Spleen (tissue), 11 donors: ENCODE results near the gene SLC5A9. TPM values are rescaled to one million over a fixed set of nuclear protein-coding genes. Genes with fewer than 3 reads are reported as not detected.

ENCODE experiments used
- DNase-seq: peaks from one replicate; pipeline ENCODE4 v3.0.0-alpha.2; 2020
- H3K27ac ChIP-seq, 8 donors: fragments of 200-600 bp; sonication (generic) in 7 of 8; 1 replicate in 4 of 8; 2 replicates in 4 of 8; pipeline versions ENCODE4 v1.5.0 to v1.8.0; 2016 to 2021; ENCODE audit warnings: inconsistent platforms in 4 of 8, mild to moderate bottlenecking in 4 of 8, moderate library complexity in 1 of 8
- H3K27me3 ChIP-seq, 7 donors: fragments of 200-600 bp; sonication (generic) in 6 of 7; replicated peaks in 1 of 7; 1 replicate in 4 of 7; 2 replicates in 3 of 7; pipeline versions ENCODE4 v1.5.0 to v1.8.0; 2016 to 2021; ENCODE audit warnings: inconsistent platforms in 3 of 7, mild to moderate bottlenecking in 1 of 7
- H3K36me3 ChIP-seq, 6 donors: fragments of 200-600 bp; sonication (generic) in 5 of 6; 1 replicate in 4 of 6; 2 replicates in 2 of 6; pipeline versions ENCODE4 v1.5.0 to v1.8.0; 2016 to 2021; ENCODE audit warnings: inconsistent platforms in 2 of 6
- H3K4me1 ChIP-seq, 6 donors: fragments of 200-600 bp; sonication (generic) in 5 of 6; 1 replicate in 3 of 6; 2 replicates in 3 of 6; pipeline versions ENCODE4 v1.5.0 to v1.8.0; 2016 to 2021; ENCODE audit warnings: inconsistent platforms in 3 of 6
- H3K4me3 ChIP-seq, 8 donors: fragments of 200-600 bp; sonication (generic) in 7 of 8; 1 replicate in 4 of 8; 2 replicates in 4 of 8; pipeline versions ENCODE4 v1.5.0 to v1.8.0; 2016 to 2021; ENCODE audit warnings: inconsistent platforms in 4 of 8, mild to moderate bottlenecking in 4 of 8, moderate library complexity in 2 of 8
- H3K9me3 ChIP-seq, 8 donors: fragments of 200-600 bp; sonication (generic) in 7 of 8; 1 replicate in 4 of 8; 2 replicates in 4 of 8; pipeline versions ENCODE4 v1.5.0 to v1.8.0; 2016 to 2021; ENCODE audit warnings: inconsistent platforms in 4 of 8
- POLR2A ChIP-seq, 3 donors: fragments of 450-650 bp; IDR thresholded peaks; one replicate each; pipeline ENCODE4 v1.5.1; 2017; ENCODE audit warnings: antibody characterized with exemption in 3 of 3, mild to moderate bottlenecking in 1 of 3
- POLR2AphosphoS5 ChIP-seq, 3 donors: sonication (generic); formaldehyde crosslinking; IDR thresholded peaks; one replicate each; pipeline ENCODE4 v1.5.1; 2017; ENCODE audit warnings: antibody characterized with exemption in 3 of 3
- WGBS, 5 donors: extraction: QIAGEN DNeasy Blood & Tissue Kit in 3 of 5; methylation state at CpG; one replicate each; pipeline versions ENCODE4 v1.1.5 to v1.1.7; 2013 to 2018; 5-methylcytosine and 5-hydroxymethylcytosine counted together
- intact Hi-C: fragments of 100-400 bp; cut with DNase I; formaldehyde crosslinking; loops from one replicate; pipeline ENCODE4 v1.15.0; 2023; ENCODE audit warnings: low total_unique reads
- polyA plus RNA-seq, 3 donors: library from polyadenylated mRNA; stranded (reverse); fragments of 200-250 nt; gene quantifications; one replicate each; pipeline ENCODE4 v1.2.1, GENCODE V29; 2013
- total RNA-seq, 7 donors: library from RNA; depleted of rRNA in 3 of 7; stranded (reverse); fragments of >200 nt in 3 of 7; fragmentation: NEBNext Ultra II Directional in 4 of 7; extraction: Animal tissue kit (Norgen Biotek cat#: 25700) in 4 of 7; gene quantifications; one replicate each; pipeline versions ENCODE4 v1.1.0 to v1.2.1, GENCODE V29; 2016 to 2021
- TF ChIP-seq, protein P1 (sequence below), 11 experiments: fragments of 200-600 bp in 7 of 11; fragments of 450-650 bp in 4 of 11; sonication (generic) in 4 of 11; IDR thresholded peaks in 8 of 11; conservative IDR thresholded peaks in 3 of 11; 1 replicate in 7 of 11; 2 replicates in 4 of 11; pipeline versions ENCODE4 v1.4.0 to v1.8.0; 2016 to 2021; ENCODE audit warnings: antibody characterized with exemption in 11 of 11, inconsistent platforms in 4 of 11, mild to moderate bottlenecking in 1 of 11
- donor health status: healthy with polysubstance abuse.
- donor health status: DM: no; HTN: no; CAD: no; lungs with moderate emphysema.
- donor health status: DM: no; HTN: no; CAD: no.
- donor health status: Bipolar disorder and iron deficiency.
- donor health status: healthy.
- donor health status: DM: no; HTN: no; CAD: no.
- donor health status: DM: yes; HTN: yes; CAD: no.

SLC5A9 gene
- total and polyA plus RNA-seq, 10 donors: 0.51 to 2.1 (median 0.90) TPM

DNA sequence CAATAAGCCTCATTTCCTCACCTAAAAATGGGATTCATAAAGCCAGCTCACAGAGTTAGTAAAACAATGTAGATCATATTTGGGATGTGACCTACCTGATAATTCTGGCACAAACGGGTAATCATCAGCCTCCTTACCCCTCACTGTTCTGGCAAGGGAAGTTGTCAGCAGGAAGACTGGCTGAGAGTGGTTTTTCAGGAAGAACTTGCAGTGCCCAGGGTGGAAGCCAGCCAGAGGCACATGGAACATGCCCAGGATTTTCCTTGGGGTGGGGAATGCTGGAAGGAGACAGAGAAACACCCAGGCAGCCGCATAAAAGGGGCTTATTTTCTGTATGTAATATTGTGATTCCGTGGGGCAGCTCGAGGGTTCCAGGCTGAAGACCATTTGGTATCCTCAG, 7.7 kb upstream of the SLC5A9 start:
- intact Hi-C loops: no loop called here
- H3K27ac ChIP-seq: peak overlapping the region in 5 of 8 donors; percentile 13 to 55 (median 41)
- H3K4me1 ChIP-seq: peaks cover 0 to 10% (median 0%) of the 10 kb centered on the region in 6 donors
- H3K4me3 ChIP-seq: no peak overlapping the region
- no peak for DNase-seq
- WGBS, 5 donors: 65 to 72% (median 70%) methylated on average over 4 of the region's 4 CpGs
- H3K27me3 ChIP-seq: no peaks in the 10 kb centered on the region
- no peak for TF ChIP-seq POLR2A (IDR thresholded peaks at IDR 0.05)
- TF ChIP-seq, protein P1, sequence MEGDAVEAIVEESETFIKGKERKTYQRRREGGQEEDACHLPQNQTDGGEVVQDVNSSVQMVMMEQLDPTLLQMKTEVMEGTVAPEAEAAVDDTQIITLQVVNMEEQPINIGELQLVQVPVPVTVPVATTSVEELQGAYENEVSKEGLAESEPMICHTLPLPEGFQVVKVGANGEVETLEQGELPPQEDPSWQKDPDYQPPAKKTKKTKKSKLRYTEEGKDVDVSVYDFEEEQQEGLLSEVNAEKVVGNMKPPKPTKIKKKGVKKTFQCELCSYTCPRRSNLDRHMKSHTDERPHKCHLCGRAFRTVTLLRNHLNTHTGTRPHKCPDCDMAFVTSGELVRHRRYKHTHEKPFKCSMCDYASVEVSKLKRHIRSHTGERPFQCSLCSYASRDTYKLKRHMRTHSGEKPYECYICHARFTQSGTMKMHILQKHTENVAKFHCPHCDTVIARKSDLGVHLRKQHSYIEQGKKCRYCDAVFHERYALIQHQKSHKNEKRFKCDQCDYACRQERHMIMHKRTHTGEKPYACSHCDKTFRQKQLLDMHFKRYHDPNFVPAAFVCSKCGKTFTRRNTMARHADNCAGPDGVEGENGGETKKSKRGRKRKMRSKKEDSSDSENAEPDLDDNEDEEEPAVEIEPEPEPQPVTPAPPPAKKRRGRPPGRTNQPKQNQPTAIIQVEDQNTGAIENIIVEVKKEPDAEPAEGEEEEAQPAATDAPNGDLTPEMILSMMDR (IDR thresholded peaks at IDR 0.05 in 8 of 11, conservative IDR thresholded peaks at IDR 0.05 in 3 of 11): no peak
- TF ChIP-seq POLR2AphosphoS5 (IDR thresholded peaks at IDR 0.05): peak in 1 of 3 donors; percentile 65
- H3K9me3 ChIP-seq: no peaks in the 10 kb centered on the region
- no peaks in the 10 kb centered on the region for H3K36me3 ChIP-seq

DNA sequence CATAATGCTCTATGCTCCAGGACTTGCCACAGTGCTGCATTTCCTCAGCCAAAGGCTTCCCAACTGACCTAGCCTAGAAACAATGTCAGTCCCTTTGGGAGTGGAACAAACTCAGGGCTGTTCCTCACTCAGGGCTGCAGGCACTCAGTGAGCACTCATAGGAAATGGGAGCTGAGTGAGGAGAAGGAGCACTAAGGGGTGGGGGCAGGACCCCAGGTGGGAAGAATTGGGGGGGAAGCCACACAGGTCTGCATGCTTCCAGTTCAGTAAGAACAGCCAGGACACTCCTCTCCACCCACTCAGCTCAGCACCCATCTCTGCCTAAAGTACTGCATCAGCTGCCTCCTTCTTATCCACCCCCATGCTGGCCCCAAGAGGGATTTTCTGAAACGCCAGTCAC, 7.3 kb upstream of the SLC5A9 start:
- no peak overlapping the region for H3K4me3 ChIP-seq
- no peaks in the 10 kb centered on the region for H3K36me3 ChIP-seq
- WGBS, 5 donors: 56 to 83% (median 60%) methylated on average over 1 of the region's 1 CpG
- no peaks in the 10 kb centered on the region for H3K9me3 ChIP-seq
- H3K27ac ChIP-seq: peak overlapping the region in 3 of 8 donors; percentile 21 to 55 (median 51)
- H3K4me1 ChIP-seq: peaks cover 0 to 10% (median 0%) of the 10 kb centered on the region in 6 donors
- TF ChIP-seq POLR2A (IDR thresholded peaks at IDR 0.05) (no peak), POLR2AphosphoS5 (IDR thresholded peaks at IDR 0.05) (no peak)
- TF ChIP-seq, protein P1 (IDR thresholded peaks at IDR 0.05 in 8 of 11, conservative IDR thresholded peaks at IDR 0.05 in 3 of 11): no peak
- intact Hi-C loops: no loop called here
- DNase-seq: no peak
- H3K27me3 ChIP-seq: no peaks in the 10 kb centered on the region

DNA sequence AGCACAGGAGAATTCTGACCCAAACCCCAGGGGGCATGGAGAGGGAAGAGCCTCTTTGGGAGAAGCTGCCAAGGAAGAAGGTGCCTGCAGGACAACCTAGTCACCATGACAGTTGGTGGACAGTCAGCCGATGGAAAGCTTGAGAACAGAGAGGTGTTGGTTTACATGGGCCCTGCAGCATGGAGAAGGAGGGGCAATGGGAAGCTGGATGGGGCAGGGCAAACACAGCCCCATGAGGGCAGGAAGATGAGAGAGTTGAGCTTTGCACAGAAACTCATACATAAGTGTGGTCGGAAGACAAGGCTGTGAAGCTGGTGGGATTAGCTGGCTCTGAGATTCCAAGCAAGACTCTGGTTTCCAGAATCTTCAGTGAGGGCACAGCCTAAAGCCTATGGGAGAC, 6.6 kb upstream of the SLC5A9 start:
- Histone ChIP-seq H3K27ac (no peak overlapping the region), H3K36me3 (no peaks in the 10 kb centered on the region), H3K27me3 (no peaks in the 10 kb centered on the region), H3K9me3 (no peaks in the 10 kb centered on the region), H3K4me3 (no peak overlapping the region), H3K4me1 (peaks cover 0 to 10% (median 0%) of the 10 kb centered on the region in 6 donors)
- 91 to 100% (median 95%) methylated on average over 2 of the region's 2 CpGs for WGBS, 5 donors
- intact Hi-C loops: no loop called here
- TF ChIP-seq POLR2AphosphoS5 (IDR thresholded peaks at IDR 0.05): no peak
- TF ChIP-seq, protein P1 (IDR thresholded peaks at IDR 0.05 in 8 of 11, conservative IDR thresholded peaks at IDR 0.05 in 3 of 11): no peak
- no peak for TF ChIP-seq POLR2A (IDR thresholded peaks at IDR 0.05)
- DNase-seq: no peak

DNA sequence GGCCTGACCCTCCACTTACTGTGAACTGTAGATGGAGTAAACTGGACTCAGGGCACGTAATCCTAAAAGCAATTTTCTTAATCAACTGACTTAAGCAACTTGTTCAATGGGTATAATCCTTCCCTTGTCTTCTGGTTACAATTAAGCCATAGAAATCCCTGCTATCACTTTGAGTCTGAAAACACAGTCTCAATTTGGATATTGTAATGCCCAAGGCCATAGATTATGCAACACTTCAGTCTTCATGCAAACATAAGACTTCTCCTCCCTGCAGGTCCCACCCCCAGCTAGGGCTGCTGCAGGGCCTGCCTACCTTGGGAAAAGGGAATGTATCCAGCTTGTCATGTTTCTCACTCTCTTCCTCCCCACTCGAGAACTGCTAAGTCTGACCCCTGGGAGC, 6.2 kb upstream of the SLC5A9 start:
- 78 to 89% (median 86%) methylated on average over 1 to 2 of the region's 2 CpGs for WGBS, 5 donors
- no peak overlapping the region for H3K4me3 ChIP-seq
- no peak overlapping the region for H3K27ac ChIP-seq
- no peaks in the 10 kb centered on the region for H3K27me3 ChIP-seq
- TF ChIP-seq, protein P1 (IDR thresholded peaks at IDR 0.05 in 8 of 11, conservative IDR thresholded peaks at IDR 0.05 in 3 of 11): no peak
- TF ChIP-seq POLR2A (IDR thresholded peaks at IDR 0.05) (no peak), POLR2AphosphoS5 (IDR thresholded peaks at IDR 0.05) (no peak)
- H3K4me1 ChIP-seq: peaks cover 0 to 10% (median 0%) of the 10 kb centered on the region in 6 donors
- no peaks in the 10 kb centered on the region for H3K9me3 ChIP-seq
- DNase-seq: no peak
- intact Hi-C loops: no loop called here
- no peaks in the 10 kb centered on the region for H3K36me3 ChIP-seq
